ENCODE results near the gene LARGE1. TPM values are rescaled to one million over a fixed set of nuclear protein-coding genes. Genes with fewer than 3 reads are reported as not detected.

Gene LARGE1
- total and polyA plus RNA-seq, 9 of the 15 experiments (the other 6 are each of a cell fraction or from before 2014, with no cell fraction given), result 0.01 to 0.66 (median 0.14) TPM; not detected in 2

DNA sequence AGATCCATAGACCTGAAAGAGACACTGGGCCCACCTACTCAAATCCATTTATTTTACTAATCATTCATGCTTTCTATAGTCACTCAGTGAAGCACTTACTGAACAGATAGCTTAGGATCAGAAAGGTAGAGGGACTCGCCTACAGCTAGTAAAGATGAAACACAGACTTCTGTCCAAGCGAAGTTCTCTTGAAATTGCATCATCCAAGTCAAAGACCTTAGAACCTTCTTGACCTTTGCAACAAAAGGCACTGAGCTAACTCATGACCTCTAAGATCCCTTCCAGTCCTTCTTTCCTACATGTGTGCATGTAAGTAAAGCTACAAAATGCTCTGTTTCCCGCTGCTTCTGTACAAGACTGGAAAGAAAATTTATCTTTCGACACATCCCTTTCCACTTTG is 377.6 kb downstream of the LARGE1 start (continued):
- no peak for TF ChIP-seq CTBP1 (IDR thresholded peaks at IDR 0.05; ENCODE audit: borderline replicate concordance)

DNA sequence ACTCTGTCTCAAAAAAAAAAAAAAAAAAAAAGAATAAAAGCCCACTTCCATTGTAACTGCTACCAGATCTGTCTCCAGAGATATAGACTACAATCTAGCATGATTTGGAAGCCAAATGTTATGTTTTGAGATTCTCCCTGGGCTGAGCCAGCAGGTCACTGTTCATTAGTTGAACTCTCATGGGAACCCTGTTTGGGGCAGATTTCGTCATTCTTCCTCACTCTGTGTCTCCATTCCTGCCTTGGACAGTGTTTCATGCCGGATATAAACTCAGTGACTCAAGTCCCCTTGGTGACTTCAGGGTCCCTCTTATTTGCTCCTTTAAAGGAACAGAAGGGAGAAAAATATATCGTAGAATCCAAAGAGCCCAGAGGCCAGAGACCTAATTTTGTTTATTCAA is 378.1 kb downstream of the LARGE1 start:
- in situ Hi-C loops (cut with MboI) (no loop called here), intact Hi-C loops (cut with micrococcal nuclease) (no loop called here)
- Histone ChIP-seq H3K4me1 (replicated peaks in 1 of 2; ENCODE audit: control insufficient read depth in 2 of 2, insufficient read depth in 2 of 2, low read length in 2 of 2) (no peaks in the 10 kb centered on the region), H2AFZ (ENCODE audit: low read depth, low read length) (no peak overlapping the region), H3K9me3 (replicated peaks; ENCODE audit: control insufficient read depth, insufficient read depth, low read depth, low read length) (no peaks in the 10 kb centered on the region), H3K9me1 (ENCODE audit: control insufficient read depth, insufficient read depth, low read length) (no peaks in the 10 kb centered on the region), H3K9ac (ENCODE audit: insufficient read depth in 1 of 2, low read depth in 2 of 2, low read length in 2 of 2) (no peak overlapping the region), H3K36me3 (ENCODE audit: control insufficient read depth, insufficient read depth, low read length) (no peaks in the 10 kb centered on the region), H3K4me2 (ENCODE audit: insufficient read depth, low read length) (no peak overlapping the region), H3K4me3 (no peak overlapping the region), H3K27ac (ENCODE audit: extremely low read depth, low read depth, low read length) (no peak overlapping the region), H3K79me2 (ENCODE audit: control insufficient read depth, insufficient read depth, low read length) (no peaks in the 10 kb centered on the region), H3K27me3 (ENCODE audit: control insufficient read depth in 2 of 2, insufficient read depth in 2 of 2, low read length in 2 of 2) (no peaks in the 10 kb centered on the region), H4K20me1 (replicated peaks; ENCODE audit: control insufficient read depth, insufficient read depth, low read length) (no peaks in the 10 kb centered on the region)
- ChIA-PET POLR2A (no interaction called here), CTCF (ENCODE audit: low intra/inter-chr PET ratio) (no interaction called here)
- DNase-seq (ENCODE audit: extremely low read depth in 1 of 4, low spot score in 3 of 4), result no peak
- ATAC-seq, result no peak
- BruUV-seq (replicated peaks), result no TSS peak
- FAIRE-seq, result no peak
- 3% methylated on average over 3 of the region's 3 CpGs for WGBS (ENCODE audit: insufficient coverage, low coverage, missing lambda C conversion rate)
- TF ChIP-seq, protein P1, sequence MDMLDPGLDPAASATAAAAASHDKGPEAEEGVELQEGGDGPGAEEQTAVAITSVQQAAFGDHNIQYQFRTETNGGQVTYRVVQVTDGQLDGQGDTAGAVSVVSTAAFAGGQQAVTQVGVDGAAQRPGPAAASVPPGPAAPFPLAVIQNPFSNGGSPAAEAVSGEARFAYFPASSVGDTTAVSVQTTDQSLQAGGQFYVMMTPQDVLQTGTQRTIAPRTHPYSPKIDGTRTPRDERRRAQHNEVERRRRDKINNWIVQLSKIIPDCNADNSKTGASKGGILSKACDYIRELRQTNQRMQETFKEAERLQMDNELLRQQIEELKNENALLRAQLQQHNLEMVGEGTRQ (CRISPR knock-in tag; IDR thresholded peaks at IDR 0.05), result no peak
- no peak for TF ChIP-seq CTBP1 (IDR thresholded peaks at IDR 0.05; ENCODE audit: borderline replicate concordance)
- TF ChIP-seq JUN (IDR thresholded peaks at IDR 0.05; ENCODE audit: borderline replicate concordance, low read depth, low read length), result no peak
- TF ChIP-seq JUN (CRISPR knock-in tag; IDR thresholded peaks at IDR 0.05; ENCODE audit: borderline replicate concordance), result no peak
- TF ChIP-seq, protein P2, sequence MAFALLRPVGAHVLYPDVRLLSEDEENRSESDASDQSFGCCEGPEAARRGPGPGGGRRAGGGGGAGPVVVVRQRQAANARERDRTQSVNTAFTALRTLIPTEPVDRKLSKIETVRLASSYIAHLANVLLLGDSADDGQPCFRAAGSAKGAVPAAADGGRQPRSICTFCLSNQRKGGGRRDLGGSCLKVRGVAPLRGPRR (CRISPR knock-in tag; IDR thresholded peaks at IDR 0.05), result no peak
- no peak for TF ChIP-seq SMC3 (conservative IDR thresholded peaks at IDR 0.05; ENCODE audit: insufficient read depth, low read depth, low read length)
- TF ChIP-seq MTA1 (IDR thresholded peaks at IDR 0.05; ENCODE audit: borderline replicate concordance), result no peak
- TF ChIP-seq, protein P3, sequence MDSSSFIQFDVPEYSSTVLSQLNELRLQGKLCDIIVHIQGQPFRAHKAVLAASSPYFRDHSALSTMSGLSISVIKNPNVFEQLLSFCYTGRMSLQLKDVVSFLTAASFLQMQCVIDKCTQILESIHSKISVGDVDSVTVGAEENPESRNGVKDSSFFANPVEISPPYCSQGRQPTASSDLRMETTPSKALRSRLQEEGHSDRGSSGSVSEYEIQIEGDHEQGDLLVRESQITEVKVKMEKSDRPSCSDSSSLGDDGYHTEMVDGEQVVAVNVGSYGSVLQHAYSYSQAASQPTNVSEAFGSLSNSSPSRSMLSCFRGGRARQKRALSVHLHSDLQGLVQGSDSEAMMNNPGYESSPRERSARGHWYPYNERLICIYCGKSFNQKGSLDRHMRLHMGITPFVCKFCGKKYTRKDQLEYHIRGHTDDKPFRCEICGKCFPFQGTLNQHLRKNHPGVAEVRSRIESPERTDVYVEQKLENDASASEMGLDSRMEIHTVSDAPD (CRISPR knock-in tag; IDR thresholded peaks at IDR 0.05), result no peak
- no peak for TF ChIP-seq FOXJ2 (tag; IDR thresholded peaks at IDR 0.05)
- no peak for TF ChIP-seq EWSR1 (IDR thresholded peaks at IDR 0.05; ENCODE audit: borderline replicate concordance, low read depth, partially characterized antibody)

Data from K562 (cell line).